Liver (tissue), 9 donors: ENCODE measurements around the gene ARL4A. TPM values are rescaled to one million over a fixed set of nuclear protein-coding genes. Genes with fewer than 3 reads are reported as not detected.

Experiments used
- DNase-seq: peaks from one replicate; pipeline ENCODE4 v3.0.0-alpha.2; 2017; ENCODE audit warnings: low spot score
- H3K27ac ChIP-seq, 2 donors: one replicate each; pipeline ENCODE4 v1.7.0; 2013; ENCODE audit warnings: inconsistent platforms in 2 of 2, low read length in 2 of 2, control low read depth in 1 of 2, low read depth in 1 of 2, mild to moderate bottlenecking in 1 of 2
- H3K27me3 ChIP-seq, 4 donors: one replicate each; pipeline versions ENCODE4 v1.6.1 to v1.7.0; 2013; ENCODE audit warnings: low read length in 3 of 4, inconsistent platforms in 1 of 4, mild to moderate bottlenecking in 1 of 4, moderate library complexity in 1 of 4; ENCODE audit not compliant: control insufficient read depth in 4 of 4, insufficient read depth in 4 of 4
- H3K36me3 ChIP-seq, 4 donors: one replicate each; pipeline versions ENCODE4 v1.6.1 to v1.7.0; 2013; ENCODE audit warnings: low read length in 3 of 4, mild to moderate bottlenecking in 3 of 4, low read depth in 1 of 4, moderate library complexity in 1 of 4; ENCODE audit not compliant: control insufficient read depth in 4 of 4, insufficient read depth in 3 of 4
- H3K4me1 ChIP-seq, 4 donors: one replicate each; pipeline versions ENCODE4 v1.6.1 to v1.7.0; 2013; ENCODE audit warnings: low read length in 3 of 4, mild to moderate bottlenecking in 3 of 4, moderate library complexity in 1 of 4; ENCODE audit not compliant: control insufficient read depth in 4 of 4, insufficient read depth in 4 of 4
- H3K4me3 ChIP-seq, 3 donors: one replicate each; pipeline versions ENCODE4 v1.6.1 to v1.7.0; 2013; ENCODE audit warnings: low read length in 3 of 3, control low read depth in 1 of 3, low read depth in 1 of 3, mild to moderate bottlenecking in 1 of 3
- H3K9ac ChIP-seq, 2 donors: one replicate each; pipeline ENCODE4 v1.7.0; 2013; ENCODE audit warnings: low read length in 2 of 2, mild to moderate bottlenecking in 2 of 2, moderate library complexity in 2 of 2, control low read depth in 1 of 2, low read depth in 1 of 2
- H3K9me3 ChIP-seq, 4 donors: one replicate each; pipeline versions ENCODE4 v1.6.1 to v1.7.0; 2013; ENCODE audit warnings: low read length in 3 of 4; ENCODE audit not compliant: control insufficient read depth in 4 of 4
- ATF3 ChIP-seq: IDR thresholded peaks from 2 replicates; pipeline ENCODE4 v1.6.1; 2016; ENCODE audit warnings: antibody characterized with exemption
- EGR1 ChIP-seq, 2 donors: IDR thresholded peaks; 2 replicates each; pipeline ENCODE4 v1.6.1; 2016 to 2018; ENCODE audit warnings: antibody characterized with exemption in 2 of 2, low read depth in 2 of 2
- FOXA1 ChIP-seq: IDR thresholded peaks from 2 replicates; pipeline ENCODE4 v1.6.1; 2016; ENCODE audit warnings: antibody characterized with exemption
- FOXA2 ChIP-seq: IDR thresholded peaks from 2 replicates; pipeline ENCODE4 v1.6.1; 2016; ENCODE audit warnings: antibody characterized with exemption
- GABPA ChIP-seq, 2 donors: IDR thresholded peaks in 1 of 2; conservative IDR thresholded peaks in 1 of 2; 2 replicates each; pipeline ENCODE4 v1.6.1; 2016; ENCODE audit warnings: antibody characterized with exemption in 2 of 2, mild to moderate bottlenecking in 1 of 2, moderate library complexity in 1 of 2
- HNF4A ChIP-seq, 2 donors: conservative IDR thresholded peaks; 2 replicates each; pipeline ENCODE4 v1.6.1; 2016; ENCODE audit warnings: antibody characterized with exemption in 2 of 2, mild to moderate bottlenecking in 2 of 2
- HNF4G ChIP-seq: IDR thresholded peaks from 2 replicates; pipeline ENCODE4 v1.6.1; 2016; ENCODE audit warnings: antibody characterized with exemption
- JUND ChIP-seq, 2 donors: IDR thresholded peaks; 2 replicates each; pipeline ENCODE4 v1.6.1; 2016; ENCODE audit warnings: antibody characterized with exemption in 2 of 2
- NR2F2 ChIP-seq: IDR thresholded peaks from 2 replicates; pipeline ENCODE4 v1.6.1; 2016; ENCODE audit warnings: antibody characterized with exemption
- RAD21 ChIP-seq, 2 donors: IDR thresholded peaks; 2 replicates each; pipeline ENCODE4 v1.6.1; 2016; ENCODE audit warnings: antibody characterized with exemption in 2 of 2, mild to moderate bottlenecking in 2 of 2
- RXRA ChIP-seq, 2 donors: IDR thresholded peaks; 2 replicates each; pipeline ENCODE4 v1.6.1; 2017 to 2018; ENCODE audit warnings: antibody characterized with exemption in 2 of 2, mild to moderate bottlenecking in 1 of 2
- SP1 ChIP-seq: IDR thresholded peaks from 2 replicates; pipeline ENCODE4 v1.6.1; 2018; ENCODE audit warnings: antibody characterized with exemption, mild to moderate bottlenecking
- TAF1 ChIP-seq: conservative IDR thresholded peaks from 2 replicates; pipeline ENCODE4 v1.6.1; 2016; ENCODE audit warnings: antibody characterized with exemption, mild to moderate bottlenecking
- YY1 ChIP-seq: IDR thresholded peaks from 2 replicates; pipeline ENCODE4 v1.6.1; 2016; ENCODE audit warnings: antibody characterized with exemption, mild to moderate bottlenecking
- WGBS: extraction: QIAGEN DNeasy Blood & Tissue Kit; methylation state at CpG from one replicate; pipeline ENCODE4 v1.1.7; 2013; 5-methylcytosine and 5-hydroxymethylcytosine counted together
- polyA plus RNA-seq, 2 donors: library from polyadenylated mRNA; stranded (reverse) in 1 of 2; unstranded in 1 of 2; fragments of 200-250 nt in 1 of 2; fragments of >200 nt in 1 of 2; fragmentation: Nextera tagmentation in 1 of 2; extraction: Ambion mirVana in 1 of 2; gene quantifications; one replicate each; pipeline versions ENCODE4 v1.2.1 to v1.2.3, GENCODE V29; 2013 to 2015
- total RNA-seq, 2 donors: library from RNA; depleted of rRNA; stranded (reverse); fragments of >200 nt; gene quantifications; one replicate each; pipeline ENCODE4 v1.2.3, GENCODE V29; 2014
- TF ChIP-seq, protein P1 (sequence below): IDR thresholded peaks from 2 replicates; pipeline ENCODE4 v1.6.1; 2016; ENCODE audit warnings: antibody characterized with exemption
- TF ChIP-seq, protein P2 (sequence below): IDR thresholded peaks from 2 replicates; pipeline ENCODE4 v1.6.1; 2016; ENCODE audit warnings: antibody characterized with exemption
- TF ChIP-seq, protein P3 (sequence below): IDR thresholded peaks from 2 replicates; pipeline ENCODE4 v1.6.1; 2016; ENCODE audit warnings: antibody characterized with exemption, mild to moderate bottlenecking
- TF ChIP-seq, protein P4 (sequence below): fragments of 150-350 bp; IDR thresholded peaks from 2 replicates; pipeline ENCODE4 v1.5.1; 2017; ENCODE audit warnings: improper control_type of control experiment, low read depth, low read length; ENCODE audit not compliant: missing input control
- donor health status: healthy.
- donor health status: healthy.
- donor health status: healthy.
- donor health status: healthy.
- donor health status: healthy.

Gene ARL4A
- total and polyA plus RNA-seq, 4 donors: 7.5 to 77.3 (median 16.0) TPM

- 83% methylated on average over 1 of the region's 1 CpG for WGBS
- H3K9ac ChIP-seq: no peak overlapping the region
- no peak for DNase-seq
- no peaks in the 10 kb centered on the region for H3K36me3 ChIP-seq
- no peaks in the 10 kb centered on the region for H3K27me3 ChIP-seq
- TF ChIP-seq RAD21 (IDR thresholded peaks at IDR 0.05) (no peak), NR2F2 (no peak), ATF3 (no peak), EGR1 (IDR thresholded peaks at IDR 0.05; ENCODE audit: low read depth in 2 of 2) (no peak), TAF1 (no peak), HNF4A (conservative IDR thresholded peaks at IDR 0.05) (no peak), JUND (IDR thresholded peaks at IDR 0.05) (no peak), SP1 (no peak)
- TF ChIP-seq, protein P1, sequence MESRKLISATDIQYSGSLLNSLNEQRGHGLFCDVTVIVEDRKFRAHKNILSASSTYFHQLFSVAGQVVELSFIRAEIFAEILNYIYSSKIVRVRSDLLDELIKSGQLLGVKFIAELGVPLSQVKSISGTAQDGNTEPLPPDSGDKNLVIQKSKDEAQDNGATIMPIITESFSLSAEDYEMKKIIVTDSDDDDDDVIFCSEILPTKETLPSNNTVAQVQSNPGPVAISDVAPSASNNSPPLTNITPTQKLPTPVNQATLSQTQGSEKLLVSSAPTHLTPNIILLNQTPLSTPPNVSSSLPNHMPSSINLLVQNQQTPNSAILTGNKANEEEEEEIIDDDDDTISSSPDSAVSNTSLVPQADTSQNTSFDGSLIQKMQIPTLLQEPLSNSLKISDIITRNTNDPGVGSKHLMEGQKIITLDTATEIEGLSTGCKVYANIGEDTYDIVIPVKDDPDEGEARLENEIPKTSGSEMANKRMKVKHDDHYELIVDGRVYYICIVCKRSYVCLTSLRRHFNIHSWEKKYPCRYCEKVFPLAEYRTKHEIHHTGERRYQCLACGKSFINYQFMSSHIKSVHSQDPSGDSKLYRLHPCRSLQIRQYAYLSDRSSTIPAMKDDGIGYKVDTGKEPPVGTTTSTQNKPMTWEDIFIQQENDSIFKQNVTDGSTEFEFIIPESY: no peak
- H3K4me1 ChIP-seq: no peaks in the 10 kb centered on the region
- H3K9me3 ChIP-seq: no peaks in the 10 kb centered on the region
- no peak overlapping the region for H3K27ac ChIP-seq
- no peak overlapping the region for H3K4me3 ChIP-seq
These were observed 26.4 kb downstream of the ARL4A start for GRCh38 chr7:12713625-12714378.

DNA sequence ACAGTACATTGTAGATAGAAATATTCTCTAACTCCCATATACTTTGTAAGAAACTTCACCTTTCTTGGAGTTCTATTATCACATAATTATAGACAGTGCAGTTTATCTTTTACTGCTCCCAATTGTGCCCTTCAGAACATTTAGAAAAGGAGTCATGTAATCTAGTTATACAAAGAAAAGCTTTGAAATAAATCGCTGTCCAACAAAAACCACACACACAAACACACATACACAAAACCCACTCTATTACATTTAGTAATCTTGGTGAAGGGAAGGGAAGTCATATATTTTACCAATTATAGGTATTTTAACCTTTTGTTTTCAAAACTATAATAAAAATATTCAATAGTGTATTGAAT is 26.9 kb downstream of the ARL4A start:
- H3K4me1 ChIP-seq: no peaks in the 10 kb centered on the region
- TF ChIP-seq JUND (IDR thresholded peaks at IDR 0.05) (no peak), FOXA1 (no peak), TAF1 (no peak), YY1 (no peak), EGR1 (IDR thresholded peaks at IDR 0.05; ENCODE audit: low read depth in 2 of 2) (no peak), NR2F2 (no peak), ATF3 (no peak), GABPA (IDR thresholded peaks at IDR 0.05 in 1 of 2, conservative IDR thresholded peaks at IDR 0.05 in 1 of 2) (no peak), FOXA2 (no peak), HNF4G (no peak), RAD21 (IDR thresholded peaks at IDR 0.05) (no peak), HNF4A (conservative IDR thresholded peaks at IDR 0.05) (no peak), RXRA (IDR thresholded peaks at IDR 0.05) (no peak), SP1 (no peak)
- TF ChIP-seq, protein P2, sequence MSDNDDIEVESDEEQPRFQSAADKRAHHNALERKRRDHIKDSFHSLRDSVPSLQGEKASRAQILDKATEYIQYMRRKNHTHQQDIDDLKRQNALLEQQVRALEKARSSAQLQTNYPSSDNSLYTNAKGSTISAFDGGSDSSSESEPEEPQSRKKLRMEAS: no peak
- TF ChIP-seq, protein P1: no peak
- TF ChIP-seq, protein P3, sequence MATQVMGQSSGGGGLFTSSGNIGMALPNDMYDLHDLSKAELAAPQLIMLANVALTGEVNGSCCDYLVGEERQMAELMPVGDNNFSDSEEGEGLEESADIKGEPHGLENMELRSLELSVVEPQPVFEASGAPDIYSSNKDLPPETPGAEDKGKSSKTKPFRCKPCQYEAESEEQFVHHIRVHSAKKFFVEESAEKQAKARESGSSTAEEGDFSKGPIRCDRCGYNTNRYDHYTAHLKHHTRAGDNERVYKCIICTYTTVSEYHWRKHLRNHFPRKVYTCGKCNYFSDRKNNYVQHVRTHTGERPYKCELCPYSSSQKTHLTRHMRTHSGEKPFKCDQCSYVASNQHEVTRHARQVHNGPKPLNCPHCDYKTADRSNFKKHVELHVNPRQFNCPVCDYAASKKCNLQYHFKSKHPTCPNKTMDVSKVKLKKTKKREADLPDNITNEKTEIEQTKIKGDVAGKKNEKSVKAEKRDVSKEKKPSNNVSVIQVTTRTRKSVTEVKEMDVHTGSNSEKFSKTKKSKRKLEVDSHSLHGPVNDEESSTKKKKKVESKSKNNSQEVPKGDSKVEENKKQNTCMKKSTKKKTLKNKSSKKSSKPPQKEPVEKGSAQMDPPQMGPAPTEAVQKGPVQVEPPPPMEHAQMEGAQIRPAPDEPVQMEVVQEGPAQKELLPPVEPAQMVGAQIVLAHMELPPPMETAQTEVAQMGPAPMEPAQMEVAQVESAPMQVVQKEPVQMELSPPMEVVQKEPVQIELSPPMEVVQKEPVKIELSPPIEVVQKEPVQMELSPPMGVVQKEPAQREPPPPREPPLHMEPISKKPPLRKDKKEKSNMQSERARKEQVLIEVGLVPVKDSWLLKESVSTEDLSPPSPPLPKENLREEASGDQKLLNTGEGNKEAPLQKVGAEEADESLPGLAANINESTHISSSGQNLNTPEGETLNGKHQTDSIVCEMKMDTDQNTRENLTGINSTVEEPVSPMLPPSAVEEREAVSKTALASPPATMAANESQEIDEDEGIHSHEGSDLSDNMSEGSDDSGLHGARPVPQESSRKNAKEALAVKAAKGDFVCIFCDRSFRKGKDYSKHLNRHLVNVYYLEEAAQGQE: no peak
- TF ChIP-seq, protein P4, sequence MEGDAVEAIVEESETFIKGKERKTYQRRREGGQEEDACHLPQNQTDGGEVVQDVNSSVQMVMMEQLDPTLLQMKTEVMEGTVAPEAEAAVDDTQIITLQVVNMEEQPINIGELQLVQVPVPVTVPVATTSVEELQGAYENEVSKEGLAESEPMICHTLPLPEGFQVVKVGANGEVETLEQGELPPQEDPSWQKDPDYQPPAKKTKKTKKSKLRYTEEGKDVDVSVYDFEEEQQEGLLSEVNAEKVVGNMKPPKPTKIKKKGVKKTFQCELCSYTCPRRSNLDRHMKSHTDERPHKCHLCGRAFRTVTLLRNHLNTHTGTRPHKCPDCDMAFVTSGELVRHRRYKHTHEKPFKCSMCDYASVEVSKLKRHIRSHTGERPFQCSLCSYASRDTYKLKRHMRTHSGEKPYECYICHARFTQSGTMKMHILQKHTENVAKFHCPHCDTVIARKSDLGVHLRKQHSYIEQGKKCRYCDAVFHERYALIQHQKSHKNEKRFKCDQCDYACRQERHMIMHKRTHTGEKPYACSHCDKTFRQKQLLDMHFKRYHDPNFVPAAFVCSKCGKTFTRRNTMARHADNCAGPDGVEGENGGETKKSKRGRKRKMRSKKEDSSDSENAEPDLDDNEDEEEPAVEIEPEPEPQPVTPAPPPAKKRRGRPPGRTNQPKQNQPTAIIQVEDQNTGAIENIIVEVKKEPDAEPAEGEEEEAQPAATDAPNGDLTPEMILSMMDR: no peak
- H3K9me3 ChIP-seq: no peaks in the 10 kb centered on the region
- DNase-seq: no peak
- no peak overlapping the region for H3K27ac ChIP-seq
- no peaks in the 10 kb centered on the region for H3K27me3 ChIP-seq
- 82% methylated on average over 1 of the region's 1 CpG for WGBS
- H3K4me3 ChIP-seq: no peak overlapping the region
- no peaks in the 10 kb centered on the region for H3K36me3 ChIP-seq
- H3K9ac ChIP-seq: no peak overlapping the region
